H1 (cell line): ENCODE measurements around the gene OR2F2. TPM values are rescaled to one million over a fixed set of nuclear protein-coding genes. Genes with fewer than 3 reads are reported as not detected.

Experiments
- CTCF ChIA-PET: fragments of 300-600 bp; sonication (Branson Sonifier 250); formaldehyde crosslinking; loops from one replicate; lab custom pipeline; 2021; ENCODE audit not compliant: partially characterized antibody; lab: Charles Lee
- POLR2A ChIA-PET: fragments of 300-600 bp; sonication (Branson Sonifier 250); formaldehyde crosslinking; loops from one replicate; lab custom pipeline; 2021; ENCODE audit warnings: inconsistent platforms; ENCODE audit not compliant: partially characterized antibody; lab: Charles Lee
- DNase-seq, 2 experiments: peaks; one replicate each; pipeline versions ENCODE4 v3.0.0 to v3.0.0-alpha.2; 2010 to 2022; ENCODE audit warnings: low spot score in 2 of 2, low read depth in 1 of 2, mixed read lengths in 1 of 2
- FAIRE-seq: peaks from 2 replicates; lab custom pipeline; 2011; peaks lifted over from hg19 to GRCh38; lab: Jason Lieb, UNC
- H2AFZ ChIP-seq: 2 replicates; pipeline ENCODE4 v1.8.1; 2012; ENCODE audit warnings: low read length, inconsistent platforms
- H2AK5ac ChIP-seq: 2 replicates; pipeline ENCODE4 v1.6.1; 2013; ENCODE audit warnings: low read depth, low read length
- H2BK120ac ChIP-seq: replicated peaks from 2 replicates; pipeline ENCODE3; 2013; ENCODE audit warnings: low read depth, low read length, inconsistent platforms
- H2BK12ac ChIP-seq: 2 replicates; pipeline ENCODE4 v1.6.1; 2013; ENCODE audit warnings: low read depth, low read length
- H2BK15ac ChIP-seq: 2 replicates; pipeline ENCODE4 v1.6.1; 2013; ENCODE audit warnings: low read length
- H2BK20ac ChIP-seq: 2 replicates; pipeline ENCODE4 v1.6.1; 2013; ENCODE audit warnings: low read length
- H2BK5ac ChIP-seq: 2 replicates; pipeline ENCODE4 v1.6.1; 2013; ENCODE audit warnings: low read depth, low read length
- H3K14ac ChIP-seq: 2 replicates; pipeline ENCODE4 v1.6.1; 2013; ENCODE audit warnings: inconsistent platforms; ENCODE audit not compliant: insufficient read length
- H3K18ac ChIP-seq: 2 replicates; pipeline ENCODE4 v1.6.1; 2013; ENCODE audit warnings: low read length; ENCODE audit errors: extremely low read depth
- H3K23ac ChIP-seq: 2 replicates; pipeline ENCODE4 v1.6.1; 2013; ENCODE audit warnings: inconsistent platforms; ENCODE audit not compliant: insufficient read length
- H3K23me2 ChIP-seq: 2 replicates; pipeline ENCODE4 v1.6.1; 2013; ENCODE audit warnings: low read depth, low read length
- H3K27ac ChIP-seq: 2 replicates; pipeline ENCODE4 v1.6.1; 2011; ENCODE audit warnings: low read depth, low read length, inconsistent platforms
- H3K27me3 ChIP-seq, 4 experiments: replicated peaks in 1 of 4; 1 replicate in 1 of 4; 2 replicates in 3 of 4; pipeline versions ENCODE4 v1.6.1 to v1.8.1; 2011 to 2013; ENCODE audit warnings: low read length in 3 of 4, mild to moderate bottlenecking in 3 of 4, inconsistent platforms in 2 of 4, mixed read lengths in 2 of 4, moderate library complexity in 1 of 4; ENCODE audit not compliant: control insufficient read depth in 3 of 4, insufficient read depth in 3 of 4; ENCODE audit errors: extremely low read depth in 1 of 4
- H3K36me3 ChIP-seq, 4 experiments: 2 replicates each; pipeline versions ENCODE4 v1.6.1 to v1.8.1; 2011 to 2013; ENCODE audit warnings: mild to moderate bottlenecking in 4 of 4, low read length in 3 of 4, moderate library complexity in 2 of 4, control low read depth in 1 of 4, inconsistent platforms in 1 of 4; ENCODE audit not compliant: insufficient read depth in 4 of 4, control insufficient read depth in 2 of 4
- H3K4ac ChIP-seq: replicated peaks from 2 replicates; pipeline ENCODE3; 2013; ENCODE audit warnings: low read length, low read depth, mixed read lengths, inconsistent platforms; ENCODE audit not compliant: insufficient read length
- H3K4me1 ChIP-seq, 4 experiments: replicated peaks in 1 of 4; 1 replicate in 1 of 4; 2 replicates in 3 of 4; pipeline versions ENCODE4 v1.6.1 to v1.8.1; 2011 to 2013; ENCODE audit warnings: low read length in 3 of 4, inconsistent platforms in 2 of 4, mixed read lengths in 1 of 4; ENCODE audit not compliant: insufficient read depth in 4 of 4, control insufficient read depth in 3 of 4
- H3K4me2 ChIP-seq, 2 experiments: 2 replicates each; pipeline versions ENCODE4 v1.6.1 to v1.8.1; 2011 to 2013; ENCODE audit warnings: low read depth in 2 of 2, low read length in 2 of 2, control low read depth in 1 of 2, inconsistent platforms in 1 of 2, mild to moderate bottlenecking in 1 of 2; ENCODE audit not compliant: insufficient read depth in 1 of 2
- H3K4me3 ChIP-seq, 4 experiments: fragments of 200-600, 300-600 bp in 1 of 4; sonication (generic), shearing (Covaris generic), sonication (Bioruptor Twin) in 1 of 4; 2 replicates each; pipeline versions ENCODE4 v1.5.1 to v1.8.1; 2011 to 2016; ENCODE audit warnings: low read length in 4 of 4, low read depth in 3 of 4, control low read depth in 2 of 4, inconsistent platforms in 2 of 4, mild to moderate bottlenecking in 2 of 4, mixed read lengths in 1 of 4, moderate library complexity in 1 of 4; ENCODE audit not compliant: insufficient read depth in 2 of 4; ENCODE audit errors: extremely low read depth in 1 of 4
- H3K56ac ChIP-seq: replicated peaks from 2 replicates; pipeline ENCODE3; 2013; ENCODE audit warnings: low read depth, mild to moderate bottlenecking, mixed read lengths, low read length, inconsistent platforms; ENCODE audit not compliant: insufficient read length
- H3K79me1 ChIP-seq: 2 replicates; pipeline ENCODE4 v1.6.1; 2013; ENCODE audit warnings: low read depth, low read length, control low read depth
- H3K79me2 ChIP-seq, 2 experiments: 2 replicates each; pipeline versions ENCODE4 v1.6.1 to v1.8.1; 2012 to 2013; ENCODE audit warnings: low read length in 2 of 2, mild to moderate bottlenecking in 2 of 2, inconsistent platforms in 1 of 2; ENCODE audit not compliant: insufficient read depth in 2 of 2, control insufficient read depth in 1 of 2
- H3K9ac ChIP-seq, 4 experiments: replicated peaks in 1 of 4; 1 replicate in 1 of 4; 2 replicates in 3 of 4; pipeline versions ENCODE4 v1.6.1 to v1.8.1; 2011 to 2013; ENCODE audit warnings: low read depth in 3 of 4, low read length in 3 of 4, control low read depth in 2 of 4, mild to moderate bottlenecking in 2 of 4, moderate library complexity in 2 of 4, inconsistent platforms in 1 of 4; ENCODE audit errors: extremely low read depth in 1 of 4
- H3K9me3 ChIP-seq, 2 experiments: 2 replicates each; pipeline versions ENCODE4 v1.6.1 to v1.8.1; 2012 to 2013; ENCODE audit warnings: mild to moderate bottlenecking in 2 of 2, moderate library complexity in 2 of 2, control low read depth in 1 of 2, inconsistent platforms in 1 of 2, low read depth in 1 of 2, low read length in 1 of 2, mixed read lengths in 1 of 2; ENCODE audit not compliant: insufficient read depth in 2 of 2
- H4K20me1 ChIP-seq, 2 experiments: replicated peaks in 1 of 2; 2 replicates each; pipeline versions ENCODE3 to v1.8.1; 2011 to 2013; ENCODE audit warnings: inconsistent platforms in 2 of 2, low read length in 2 of 2, mild to moderate bottlenecking in 1 of 2; ENCODE audit not compliant: insufficient read depth in 2 of 2, control insufficient read depth in 1 of 2
- H4K5ac ChIP-seq: 2 replicates; pipeline ENCODE4 v1.6.1; 2013; ENCODE audit warnings: low read length, low read depth, mixed read lengths, inconsistent platforms; ENCODE audit not compliant: insufficient read length
- H4K8ac ChIP-seq: 2 replicates; pipeline ENCODE4 v1.8.0; 2013; ENCODE audit warnings: mild to moderate bottlenecking, moderate library complexity, low read length, inconsistent platforms; ENCODE audit not compliant: insufficient read depth; ENCODE audit errors: extremely low read depth
- H4K91ac ChIP-seq: replicated peaks from 2 replicates; pipeline ENCODE3; 2013; ENCODE audit warnings: low read length, mixed read lengths, inconsistent platforms; ENCODE audit not compliant: insufficient read length
- SP1 ChIP-seq: IDR thresholded peaks from 2 replicates; pipeline ENCODE4 v1.6.1; 2011; ENCODE audit warnings: low read depth, low read length
- SRF ChIP-seq: IDR thresholded peaks from 2 replicates; pipeline ENCODE4 v1.6.1; 2011; ENCODE audit warnings: mild to moderate bottlenecking, low read depth, low read length, moderate library complexity
- TAF7 ChIP-seq: optimal IDR thresholded peaks from 2 replicates; pipeline ENCODE3; 2011; ENCODE audit warnings: low read depth, mild to moderate bottlenecking, inconsistent platforms, low read length, moderate library complexity, borderline replicate concordance
- WGBS, 2 experiments: shearing (Covaris generic) in 1 of 2; methylation state at CpG; one replicate each; pipeline versions ENCODE4 v1.1.6 to v1.1.7; 2013 to 2015; ENCODE audit warnings: low lambda C conversion rate in 2 of 2, mixed read lengths in 2 of 2, inconsistent platforms in 1 of 2, low coverage in 1 of 2, missing lambda C conversion rate in 1 of 2; ENCODE audit not compliant: insufficient replicate concordance in 2 of 2, insufficient coverage in 1 of 2, insufficient read length in 1 of 2; ENCODE audit errors: extremely low coverage in 1 of 2, missing lambda C conversion rate in 1 of 2; 5-methylcytosine and 5-hydroxymethylcytosine counted together
- polyA plus RNA-seq, 7 experiments: library from polyadenylated mRNA; depleted of rRNA in 3 of 7; stranded (reverse) in 5 of 7; unstranded in 2 of 7; fragments of >200 nt in 5 of 7; fragments of 200-250 nt in 2 of 7; gene quantifications; 1 replicate in 5 of 7; 2 replicates in 1 of 7; 4 replicates in 1 of 7; pipeline versions ENCODE4 v1.2.1 to v1.2.3, GENCODE V29; 2011 to 2013; ENCODE audit warnings: missing spikeins in 2 of 7, mixed read lengths in 2 of 7
- total RNA-seq: library from RNA; stranded (reverse); fragmentation: NEBNext Ultra II Directional; extraction: Animal tissue kit (Norgen Biotek cat#: 25700); gene quantifications from 2 replicates; pipeline ENCODE4 v1.2.1, GENCODE V29; 2021
- TF ChIP-seq, protein P1 (sequence below): IDR thresholded peaks from 2 replicates; pipeline ENCODE4 v1.6.1; 2012; ENCODE audit warnings: inconsistent platforms

OR2F2 gene
- total and polyA plus RNA-seq, 2 of the 8 experiments (the other 6 are each of a cell fraction or from before 2014, with no cell fraction given) = not detected

DNA sequence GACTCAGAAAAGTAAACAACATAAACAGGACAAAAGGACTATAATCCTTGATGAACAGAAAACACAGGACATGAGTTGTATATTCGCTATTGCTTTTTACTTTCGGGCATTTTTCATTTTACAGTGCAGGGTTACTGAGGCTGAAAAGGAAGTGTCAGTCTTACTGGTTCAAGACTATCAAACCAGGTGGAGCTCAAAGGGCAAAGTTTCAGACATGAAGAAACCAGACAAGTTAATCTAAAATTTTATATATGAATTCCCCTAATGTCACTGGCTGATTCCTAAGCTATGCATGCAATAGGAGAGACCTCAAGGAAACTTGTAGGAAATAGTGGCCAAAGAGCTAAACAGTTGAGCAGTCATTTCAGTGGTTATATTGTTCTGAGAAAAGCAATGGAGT, 44.5 kb upstream of the OR2F2 start:
- Histone ChIP-seq H3K4ac (no peak overlapping the region), H3K4me3 (no peak overlapping the region), H3K79me1 (no peaks in the 10 kb centered on the region), H2BK20ac (no peak overlapping the region), H3K23me2 (no peaks in the 10 kb centered on the region), H3K9ac (no peak overlapping the region), H2AK5ac (no peak overlapping the region), H2BK15ac (no peak overlapping the region), H3K23ac (no peak overlapping the region), H2BK120ac (no peak overlapping the region), H3K4me1 (peaks cover 0 to 4% (median 2%) of the 10 kb centered on the region in 4 experiments; a peak in 2 of 7 replicates), H3K27ac (no peak overlapping the region), H3K27me3 (no peaks in the 10 kb centered on the region), H3K18ac (no peak overlapping the region), H3K56ac (no peak overlapping the region), H4K5ac (no peak overlapping the region), H4K20me1 (peaks cover 2 to 5% of the 10 kb centered on the region in 2 experiments), H2AFZ (no peak overlapping the region), H3K9me3 (peaks cover 6% of the 10 kb centered on the region in 2 experiments; a peak in 2 of 4 replicates), H4K8ac (no peak overlapping the region), H3K36me3 (peaks cover 0 to 10% (median 3%) of the 10 kb centered on the region in 4 experiments; a peak in 3 of 8 replicates), H2BK5ac (no peak overlapping the region), H3K79me2 (peaks cover 0 to 75% of the 10 kb centered on the region in 2 experiments; a peak in 2 of 4 replicates), H3K4me2 (no peak overlapping the region), H4K91ac (no peak overlapping the region), H2BK12ac (no peak overlapping the region), H3K14ac (no peak overlapping the region)
- ChIA-PET CTCF (interaction anchor here (0.7 to 1.4 kb wide), 4 partner anchors 9 to 21 kb away, joined by 3 to 6 read pairs (median 4); no protein-coding TSS in a partner anchor), POLR2A (interaction anchor here (1.0 to 1.4 kb wide), 2 partner anchors 11 to 14 kb away, joined by 3 to 5 read pairs; partner anchors contain the start of gene TCAF1)
- TF ChIP-seq, protein P1, sequence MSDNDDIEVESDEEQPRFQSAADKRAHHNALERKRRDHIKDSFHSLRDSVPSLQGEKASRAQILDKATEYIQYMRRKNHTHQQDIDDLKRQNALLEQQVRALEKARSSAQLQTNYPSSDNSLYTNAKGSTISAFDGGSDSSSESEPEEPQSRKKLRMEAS = no peak
- TF ChIP-seq SP1 (no peak), TAF7 (no peak), SRF (no peak)
- no peak for FAIRE-seq
- 98% methylated on average over 2 of the region's 2 CpGs; no CpG with 5 or more reads in 1 of the 2 experiments for WGBS, 2 experiments
- no peak for DNase-seq
